SK-N-SH (cell line): ENCODE data around the gene TMEM200B. TPM values are rescaled to one million over a fixed set of nuclear protein-coding genes. Genes with fewer than 3 reads are reported as not detected.

Source experiments
- CTCF ChIA-PET: fragments of 300-600, 350-600 bp; formaldehyde crosslinking; extraction: SDS; loops from one replicate; lab custom pipeline; 2021; lab: Yijun Ruan, JAX
- POLR2A ChIA-PET: fragments of 350-600 bp; sonication (Branson Sonifier 250); formaldehyde crosslinking; extraction: SDS; loops from one replicate; lab custom pipeline; 2020; ENCODE audit warnings: antibody characterized with exemption, inconsistent platforms; lab: Yijun Ruan, JAX
- DNase-seq: peaks from one replicate; pipeline ENCODE4 v3.0.0; 2012
- H2AFZ ChIP-seq: fragments of 200-600 bp; sonication (generic); 2 replicates; pipeline ENCODE4 v1.8.1; 2016; ENCODE audit warnings: antibody characterized with exemption, mild to moderate bottlenecking, low read depth
- H3F3A ChIP-seq: fragments of 200-600 bp; sonication (generic); replicated peaks from 2 replicates; pipeline ENCODE3; 2016; ENCODE audit warnings: antibody characterized with exemption, mild to moderate bottlenecking; ENCODE audit not compliant: insufficient read depth
- H3K27ac ChIP-seq, 2 experiments: fragments of 200-500 bp in 1 of 2; fragments of 200-600 bp in 1 of 2; sonication (Bioruptor generic) in 1 of 2; sonication (generic), shearing (Covaris generic) in 1 of 2; 2 replicates each; pipeline versions ENCODE4 v1.5.1 to v1.6.1; 2014 to 2016; ENCODE audit warnings: low read depth in 2 of 2, inconsistent platforms in 1 of 2, low read length in 1 of 2, mild to moderate bottlenecking in 1 of 2, mixed read lengths in 1 of 2
- H3K27me3 ChIP-seq: fragments of 200-600 bp; sonication (generic), shearing (Covaris generic); 2 replicates; pipeline ENCODE4 v1.6.1; 2016; ENCODE audit warnings: mixed run types; ENCODE audit not compliant: insufficient read depth
- H3K36me3 ChIP-seq, 2 experiments: fragments of 200-500 bp in 1 of 2; fragments of 200-600 bp in 1 of 2; sonication (Bioruptor generic) in 1 of 2; sonication (generic) in 1 of 2; replicated peaks in 1 of 2; 2 replicates each; pipeline versions ENCODE3 to v1.5.1; 2014 to 2016; ENCODE audit warnings: low read length in 1 of 2, mild to moderate bottlenecking in 1 of 2; ENCODE audit not compliant: insufficient read depth in 2 of 2, control insufficient read depth in 1 of 2
- H3K4me1 ChIP-seq, 2 experiments: fragments of 200-500 bp in 1 of 2; fragments of 200-600 bp in 1 of 2; sonication (Bioruptor generic) in 1 of 2; sonication (generic), shearing (Covaris generic) in 1 of 2; 2 replicates each; pipeline versions ENCODE4 v1.5.1 to v1.6.1; 2014 to 2016; ENCODE audit warnings: low read depth in 1 of 2, low read length in 1 of 2, mixed run types in 1 of 2; ENCODE audit not compliant: insufficient read depth in 2 of 2, control insufficient read depth in 1 of 2
- H3K4me2 ChIP-seq: fragments of 200-600 bp; sonication (generic), shearing (Covaris generic); 2 replicates; pipeline ENCODE4 v1.6.1; 2017; ENCODE audit warnings: mixed run types
- H3K4me3 ChIP-seq, 2 experiments: fragments of 200-500 bp in 1 of 2; fragments of 200-600 bp in 1 of 2; sonication (Bioruptor generic) in 1 of 2; sonication (generic), shearing (Covaris generic) in 1 of 2; 2 replicates each; pipeline versions ENCODE4 v1.5.1 to v1.8.1; 2014 to 2016; ENCODE audit warnings: low read depth in 2 of 2, inconsistent platforms in 1 of 2, low read length in 1 of 2, mild to moderate bottlenecking in 1 of 2, mixed read lengths in 1 of 2, moderate library complexity in 1 of 2
- H3K79me2 ChIP-seq: fragments of 200-600 bp; sonication (generic); 2 replicates; pipeline ENCODE4 v1.8.1; 2017; ENCODE audit warnings: mild to moderate bottlenecking; ENCODE audit not compliant: insufficient read depth
- H3K9ac ChIP-seq: fragments of 200-600 bp; sonication (generic); 2 replicates; pipeline ENCODE4 v1.6.1; 2017; ENCODE audit warnings: mixed run types
- H3K9me2 ChIP-seq: fragments of 200-600 bp; sonication (generic); 2 replicates; pipeline ENCODE4 v1.6.1; 2017; ENCODE audit warnings: mixed run types
- H3K9me3 ChIP-seq: fragments of 200-600 bp; sonication (generic); 2 replicates; pipeline ENCODE4 v1.6.1; 2017; ENCODE audit warnings: mixed run types, mild to moderate bottlenecking, moderate library complexity
- H4K20me1 ChIP-seq: fragments of 200-600 bp; sonication (generic); 2 replicates; pipeline ENCODE4 v1.6.1; 2017; ENCODE audit warnings: mild to moderate bottlenecking, mixed run types; ENCODE audit not compliant: insufficient read depth
- CTCF ChIP-seq: fragments of 200-600 bp; sonication (generic); IDR thresholded peaks from 2 replicates; pipeline ENCODE4 v1.6.1; 2017; ENCODE audit warnings: antibody characterized with exemption, mild to moderate bottlenecking, moderate library complexity
- ELF1 ChIP-seq: IDR thresholded peaks from 2 replicates; pipeline ENCODE4 v1.4.0; 2012
- EZH2phosphoT487 ChIP-seq: fragments of 200-600 bp; sonication (generic); IDR thresholded peaks from 2 replicates; pipeline ENCODE4 v1.6.1; 2017; ENCODE audit warnings: low read depth, mixed run types, mild to moderate bottlenecking, antibody characterized with exemption, moderate library complexity, borderline replicate concordance
- GATA2 ChIP-seq: sonication (generic); formaldehyde crosslinking; IDR thresholded peaks from 2 replicates; pipeline ENCODE4 v1.5.0; 2020; ENCODE audit warnings: mild to moderate bottlenecking, missing genetic modification reagents
- IRF3 ChIP-seq: fragments of 150-350 bp; IDR thresholded peaks from 2 replicates; pipeline ENCODE4 v1.6.1; 2016; ENCODE audit warnings: mild to moderate bottlenecking, low read depth, low read length
- MEF2A ChIP-seq: IDR thresholded peaks from 2 replicates; pipeline ENCODE4 v1.4.0; 2012; ENCODE audit warnings: low read depth, borderline replicate concordance
- NRF1 ChIP-seq: IDR thresholded peaks from 2 replicates; pipeline ENCODE4 v1.6.1; 2012; ENCODE audit warnings: low read depth, mild to moderate bottlenecking, low read length
- RAD21 ChIP-seq: IDR thresholded peaks from 2 replicates; pipeline ENCODE4 v1.6.1; 2012; ENCODE audit warnings: mild to moderate bottlenecking, low read length
- RCOR1 ChIP-seq: fragments of 150-350 bp; IDR thresholded peaks from 2 replicates; pipeline ENCODE4 v1.6.1; 2017; ENCODE audit warnings: antibody characterized with exemption, low read length
- RFX5 ChIP-seq: IDR thresholded peaks from 2 replicates; pipeline ENCODE4 v1.6.1; 2012; ENCODE audit warnings: mild to moderate bottlenecking, improper control_type of control experiment, low read length
- USF2 ChIP-seq: fragments of 150-350 bp; IDR thresholded peaks from 2 replicates; pipeline ENCODE4 v1.6.1; 2017; ENCODE audit warnings: antibody characterized with exemption, low read length, low read depth, borderline replicate concordance
- ZBTB33 ChIP-seq: IDR thresholded peaks from 2 replicates; pipeline ENCODE4 v1.4.0; 2012; ENCODE audit warnings: low read depth, borderline replicate concordance
- WGBS: methylation state at CpG from one replicate; pipeline ENCODE4 v1.1.6; 2017; ENCODE audit warnings: low lambda C conversion rate; 5-methylcytosine and 5-hydroxymethylcytosine counted together
- polyA plus RNA-seq, 3 experiments: library from polyadenylated mRNA; depleted of rRNA; stranded (reverse); fragments of >200 nt; gene quantifications; 2 replicates each; pipeline ENCODE4 v1.2.3, GENCODE V29; 2012

The TMEM200B gene
- polyA plus RNA-seq, 1 of the 3 experiments (the other 2 are of a cell fraction) = 1.5 TPM

GRCh38 chr1:29119121-29119929 lies 4.4 kb downstream of the TMEM200B start:
- Histone ChIP-seq H3K4me1 (peaks cover 0 to 7% of the 10 kb centered on the region in 2 experiments; a peak in 1 of 4 replicates), H3K9me2 (no peaks in the 10 kb centered on the region), H3K36me3 (no peaks in the 10 kb centered on the region), H3K27me3 (no peaks in the 10 kb centered on the region), H3K79me2 (no peaks in the 10 kb centered on the region), H3K9me3 (no peaks in the 10 kb centered on the region), H3K4me3 (no peak overlapping the region), H3K9ac (no peak overlapping the region), H2AFZ (no peak overlapping the region), H3K27ac (no peak overlapping the region), H3F3A (peaks cover 3% of the 10 kb centered on the region), H3K4me2 (no peak overlapping the region), H4K20me1 (no peaks in the 10 kb centered on the region)
- no peak for DNase-seq
- WGBS = 89% methylated on average over 10 of the region's 12 CpGs
- CTCF ChIA-PET = interaction anchor here (0.6 to 2.3 kb wide), 8 partner anchors 11 to 347 kb away, joined by 3 to 15 read pairs (median 4); no protein-coding TSS in a partner anchor
- TF ChIP-seq IRF3 (no peak), RFX5 (no peak), MEF2A (no peak), CTCF (no peak), NRF1 (no peak), RCOR1 (no peak), USF2 (no peak), EZH2phosphoT487 (no peak), ELF1 (no peak)
- POLR2A ChIA-PET = no interaction called here

- H4K20me1 ChIP-seq = no peaks in the 10 kb centered on the region
- peaks cover 3% of the 10 kb centered on the region for H3F3A ChIP-seq
- H2AFZ ChIP-seq = no peak overlapping the region
- no peak overlapping the region for H3K4me2 ChIP-seq
- H3K79me2 ChIP-seq = no peaks in the 10 kb centered on the region
- H3K36me3 ChIP-seq = no peaks in the 10 kb centered on the region
- WGBS = 84% methylated on average over 2 of the region's 2 CpGs
- POLR2A ChIA-PET = no interaction called here
- H3K27me3 ChIP-seq = no peaks in the 10 kb centered on the region
- TF ChIP-seq ZBTB33 (no peak), GATA2 (CRISPR knock-in tag) (no peak), RAD21 (peak; percentile 36), RFX5 (no peak)
- no peaks in the 10 kb centered on the region for H3K9me2 ChIP-seq
- DNase-seq = no peak
- H3K4me3 ChIP-seq = no peak overlapping the region
- H3K4me1 ChIP-seq = peaks cover 0 to 4% of the 10 kb centered on the region in 2 experiments; a peak in 1 of 4 replicates
- H3K9ac ChIP-seq = no peak overlapping the region
- CTCF ChIA-PET = interaction anchor here (2.6 kb wide), 1 partner anchor 235 kb away, joined by 12 read pairs; no protein-coding TSS in a partner anchor
- H3K9me3 ChIP-seq = no peaks in the 10 kb centered on the region
- H3K27ac ChIP-seq = no peak overlapping the region
Measured at GRCh38 chr1:29117381-29117780, 6.3 kb downstream of the TMEM200B start.
